C1 segment of cervical spinal cord (tissue), 14 donors: ENCODE measurements around the gene TDRD9.
A peak's percentile ranks its signal among the peaks of the same experiment; 100 is the strongest.

ENCODE experiments used
- DNase-seq, 14 donors: peaks; one replicate each; lab custom pipeline; 2025; lab: John Stamatoyannopoulos, UW

The TDRD9 gene

DNA sequence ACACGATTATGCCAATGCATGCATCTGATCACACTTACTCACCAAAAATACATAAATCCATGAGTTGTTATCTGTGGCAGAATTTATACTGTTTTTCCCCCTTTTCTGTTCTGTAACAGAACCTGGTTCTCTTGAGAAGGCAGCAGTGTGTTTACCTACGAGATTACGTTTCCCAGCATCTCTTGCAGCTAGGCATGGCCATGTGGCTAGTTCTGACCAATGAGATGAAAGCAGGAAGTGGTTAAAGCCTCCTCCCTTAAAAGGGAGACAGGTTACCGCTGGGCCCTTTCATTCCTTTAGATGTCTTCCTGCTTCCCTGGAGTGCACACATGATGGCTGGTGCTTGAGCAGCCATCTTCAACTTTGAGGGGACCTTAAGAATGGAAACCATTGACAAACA is 145.5 kb downstream of the TDRD9 start:
- DNase-seq, result no peak

- DNase-seq, result no peak
Observed at GRCh38 chr14:104075530-104076151, 147.4 kb downstream of the TDRD9 start.

DNA sequence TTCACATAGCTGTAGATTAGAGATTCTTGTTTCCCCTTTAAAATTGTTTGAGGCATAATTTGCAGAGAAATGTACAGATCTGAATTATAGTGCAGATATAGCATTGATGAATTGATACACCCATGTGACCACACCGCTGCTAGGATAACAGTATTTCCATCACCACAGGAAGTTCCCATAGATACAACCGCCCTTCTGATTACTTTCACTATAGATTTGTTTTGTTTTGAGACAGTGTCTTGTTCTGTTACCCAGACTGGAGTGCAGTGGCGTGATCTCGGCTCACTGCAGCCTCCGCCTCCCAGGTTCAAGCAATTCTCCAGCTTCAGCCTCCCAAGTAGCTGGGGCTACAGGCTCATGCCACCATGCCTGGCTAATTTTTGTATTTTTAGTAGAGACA is 148.5 kb downstream of the TDRD9 start:
- DNase-seq, result no peak

DNA sequence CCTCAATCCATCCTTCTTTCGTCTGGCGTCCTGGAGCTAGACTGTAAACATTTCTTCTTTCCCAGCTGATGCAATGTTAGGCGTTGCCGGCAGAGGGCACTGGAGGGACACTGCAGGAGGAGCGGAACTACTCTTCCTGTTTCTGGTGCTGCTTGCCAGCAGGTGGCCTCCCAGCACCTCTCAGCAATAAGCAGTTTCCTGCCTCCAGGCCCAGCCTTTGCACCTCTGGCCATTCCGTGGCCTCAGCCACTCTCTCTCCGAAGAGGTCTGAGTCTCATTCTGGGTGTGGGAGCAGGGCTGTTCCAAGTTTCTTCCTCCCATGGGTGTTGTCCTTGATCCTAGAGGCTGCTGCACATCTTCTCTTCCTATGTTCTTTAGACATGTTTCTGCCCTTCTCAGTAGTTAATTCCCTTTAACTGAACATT is 149.8 kb downstream of the TDRD9 start:
- DNase-seq, result peak in 12 of 14 donors; percentile 30 to 78 (median 50)

- no peak for DNase-seq
Observed at GRCh38 chr14:104080376-104081260, 152.4 kb downstream of the TDRD9 start.

DNA sequence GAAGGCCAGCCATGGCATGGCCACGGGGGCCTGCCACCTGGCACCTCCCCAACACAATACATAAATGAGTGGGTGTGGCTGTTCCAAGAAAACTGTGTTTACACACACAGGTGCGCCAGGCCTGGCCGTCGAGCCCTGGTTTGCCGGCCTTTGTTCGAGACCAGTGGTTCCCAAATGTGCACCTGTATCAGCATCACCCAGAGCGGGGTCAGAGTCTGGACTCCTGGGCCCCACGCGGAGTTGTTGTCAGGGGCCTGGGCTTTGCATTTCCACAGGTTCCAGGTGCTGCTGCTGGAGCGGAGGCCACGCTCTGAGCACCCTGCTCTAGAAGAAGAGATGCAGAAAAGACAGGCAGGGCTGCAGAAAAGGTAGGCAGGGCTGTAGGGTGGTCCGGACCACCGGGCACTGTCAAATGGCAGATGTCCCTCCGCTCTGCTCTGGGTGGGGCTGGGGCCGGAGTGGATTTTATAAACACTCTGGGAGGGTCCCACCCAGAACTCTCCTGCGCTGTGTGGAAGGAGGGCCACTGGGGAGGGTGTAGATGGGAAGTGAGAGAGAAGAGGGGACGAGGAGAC is 153.1 kb downstream of the TDRD9 start:
- no peak for DNase-seq

DNA sequence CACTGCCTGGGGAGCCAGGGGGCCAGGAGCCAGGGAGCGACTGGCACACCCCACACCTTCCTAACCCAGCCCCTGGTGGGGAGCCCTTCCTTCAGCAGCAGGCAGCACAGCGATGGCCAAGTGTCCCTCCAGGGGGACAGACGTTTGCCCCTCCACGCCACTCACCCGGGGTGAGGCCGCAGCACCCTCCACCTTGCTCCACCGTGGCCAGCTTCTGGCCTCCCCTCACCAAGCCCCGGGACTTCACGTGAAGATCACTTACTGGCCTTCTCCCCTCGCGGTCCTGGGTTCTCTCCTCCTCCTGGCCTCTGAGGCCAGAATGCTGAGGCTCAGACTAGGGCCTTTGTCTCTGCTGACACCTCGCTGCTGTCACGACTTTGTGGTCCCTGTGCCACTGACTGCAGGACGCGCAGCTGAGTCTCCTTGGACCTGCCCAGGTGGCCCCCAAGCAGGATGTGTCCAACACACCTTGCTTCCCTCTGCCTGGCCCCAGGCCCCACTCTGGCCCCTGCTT is 153.8 kb downstream of the TDRD9 start:
- DNase-seq, result no peak

DNA sequence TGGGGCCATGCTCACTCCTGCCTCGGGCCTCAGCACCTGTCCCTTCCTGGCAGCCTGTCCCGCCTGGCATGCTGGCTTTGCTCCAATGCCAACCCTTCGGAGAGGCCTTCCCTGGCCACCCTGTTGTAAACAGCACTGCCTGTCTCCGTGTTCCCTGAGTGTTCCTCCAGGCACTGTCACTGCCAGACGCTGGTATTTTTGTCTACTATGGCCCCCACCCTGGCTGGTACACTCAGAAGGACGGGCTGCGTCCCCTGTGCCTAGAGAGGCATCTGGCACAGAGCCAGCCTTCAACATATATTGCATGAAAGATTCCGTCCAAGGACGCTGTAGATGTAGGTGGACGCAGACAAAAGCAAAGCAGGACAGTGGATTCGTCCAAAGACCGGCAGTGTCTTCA is 154.6 kb downstream of the TDRD9 start:
- DNase-seq, result no peak

DNA sequence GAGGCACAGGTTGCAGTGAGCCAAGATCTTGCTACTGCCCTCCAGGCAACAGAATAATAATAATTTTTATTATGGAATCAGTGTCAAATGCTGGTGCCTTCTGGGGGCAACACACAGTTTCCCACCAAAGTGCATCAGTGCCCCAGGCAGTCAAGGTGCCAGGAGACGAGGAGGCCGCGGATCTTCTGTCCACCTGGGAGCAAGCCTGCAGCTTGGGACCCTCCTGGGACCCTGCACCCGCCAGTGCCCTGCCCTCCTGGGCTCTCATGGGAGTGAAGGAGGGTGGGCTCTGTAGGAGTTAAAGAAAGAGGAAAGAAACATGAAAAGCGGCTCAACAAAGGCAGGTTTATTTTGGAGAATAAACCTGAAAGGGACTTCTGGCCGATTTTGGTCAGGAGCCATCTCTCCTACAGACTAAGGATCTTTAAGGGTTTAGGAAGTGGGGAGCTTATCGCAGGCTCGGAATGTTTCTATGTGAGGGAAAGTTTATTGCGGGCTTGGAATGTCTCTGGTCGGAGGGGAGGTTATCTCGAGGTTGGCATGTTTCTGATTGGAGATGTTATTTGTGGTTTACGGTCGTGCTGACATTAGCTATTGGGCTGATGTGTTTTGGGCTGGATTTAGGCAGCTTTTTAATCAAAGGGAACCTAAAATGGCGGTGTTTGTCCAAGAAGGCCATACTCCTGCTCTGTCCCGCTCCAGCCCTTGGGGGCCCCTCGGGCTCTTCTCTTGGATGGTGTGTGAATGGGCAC is 156.2 kb downstream of the TDRD9 start:
- DNase-seq, result no peak

- no peak for DNase-seq
Observed at GRCh38 chr14:104085032-104085888, 157.0 kb downstream of the TDRD9 start, which contains the start of gene ASPG. Gene ASPG (plus strand): TSS chr14:104085700. CDS start chr14:104085771, 71 bp downstream.

GRCh38 chr14:104085889-104086201 is 157.6 kb downstream of the TDRD9 start:
- no peak for DNase-seq

DNA sequence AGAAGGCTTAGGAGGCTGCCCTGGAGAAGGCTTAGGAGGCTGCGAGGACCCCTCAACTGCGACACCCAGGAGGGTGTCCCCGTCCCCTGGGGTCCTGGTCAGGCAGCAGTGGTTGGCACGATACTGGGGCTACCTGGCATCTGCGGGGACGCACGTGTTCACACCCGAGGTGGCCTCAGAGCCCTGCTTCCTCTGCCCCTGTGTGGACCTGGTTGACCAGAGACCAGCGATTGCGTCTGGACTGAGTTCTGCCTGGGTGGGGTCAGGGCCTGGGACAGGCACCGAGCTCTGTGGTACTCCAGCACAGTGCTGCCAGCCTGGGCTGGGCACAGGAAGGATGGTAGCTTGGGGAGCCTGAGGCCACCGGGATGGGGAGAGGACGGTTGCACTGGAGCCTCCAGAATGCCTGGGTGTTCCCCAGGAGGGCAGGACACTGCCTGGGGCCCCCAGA is 158.0 kb downstream of the TDRD9 start:
- no peak for DNase-seq

GRCh38 chr14:104086661-104087461 is 158.6 kb downstream of the TDRD9 start:
- DNase-seq, result no peak

DNA sequence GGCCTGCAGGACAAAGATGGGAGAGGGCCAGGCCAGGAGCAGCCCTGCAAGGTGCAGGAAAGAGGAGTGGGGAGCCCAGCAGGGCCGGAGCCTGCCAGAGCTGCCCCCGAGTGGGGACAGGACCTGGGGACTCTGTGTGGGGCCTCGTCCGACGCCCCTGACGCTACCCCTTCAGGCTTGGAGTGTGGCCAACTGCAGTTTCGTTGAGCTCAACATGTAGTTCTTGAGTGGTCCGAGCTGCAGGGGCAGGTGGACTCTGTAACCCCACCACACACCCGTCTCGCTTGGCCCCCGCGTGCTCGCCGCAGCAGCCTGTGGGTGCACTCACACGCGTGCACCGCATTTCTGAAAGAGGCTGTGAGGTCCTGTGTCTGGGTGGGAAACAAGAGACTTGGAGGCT is 159.2 kb downstream of the TDRD9 start:
- no peak for DNase-seq

DNA sequence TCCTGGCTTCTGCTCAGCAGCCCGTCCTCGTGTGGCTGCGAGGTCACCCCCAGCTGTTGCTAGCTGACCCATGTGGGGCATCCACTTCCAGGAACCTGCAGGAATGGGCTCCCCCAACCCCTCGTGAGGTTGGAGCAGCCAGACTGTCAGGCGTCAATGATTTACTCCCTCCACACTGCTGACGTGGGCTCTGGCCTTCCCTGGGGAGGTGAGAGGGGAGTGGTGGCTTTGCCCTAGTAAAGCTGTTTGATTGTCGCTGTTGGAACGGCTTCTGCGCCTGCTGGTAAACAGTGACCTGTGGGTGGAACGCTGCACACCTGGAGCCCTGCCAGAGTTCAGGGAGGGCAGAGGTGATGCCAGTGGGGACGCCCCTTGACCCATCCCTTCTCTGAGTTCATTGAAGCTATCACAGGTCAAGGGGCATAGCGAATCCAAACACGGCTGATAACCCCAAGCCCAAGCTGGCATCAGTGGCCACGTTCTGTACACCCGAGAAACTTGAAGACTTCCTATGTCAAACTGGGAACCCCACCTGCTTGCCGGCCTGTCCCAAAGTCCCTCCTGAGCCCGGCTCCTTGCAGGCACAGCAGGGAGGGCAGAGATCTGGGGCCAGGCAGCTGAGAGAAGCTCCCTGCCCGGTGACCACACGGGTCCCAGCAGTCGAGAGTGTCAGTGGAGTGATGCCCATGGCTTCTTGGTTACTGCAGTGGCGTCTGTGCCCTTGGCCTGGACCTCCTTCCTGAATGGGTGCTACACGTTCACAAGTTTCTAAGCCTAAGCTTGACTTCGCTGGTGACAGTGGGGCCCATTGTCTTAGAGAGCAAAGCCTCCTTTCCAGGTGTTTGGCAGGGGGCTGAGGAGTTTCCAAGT is 160.0 kb downstream of the TDRD9 start:
- DNase-seq, result no peak

DNA sequence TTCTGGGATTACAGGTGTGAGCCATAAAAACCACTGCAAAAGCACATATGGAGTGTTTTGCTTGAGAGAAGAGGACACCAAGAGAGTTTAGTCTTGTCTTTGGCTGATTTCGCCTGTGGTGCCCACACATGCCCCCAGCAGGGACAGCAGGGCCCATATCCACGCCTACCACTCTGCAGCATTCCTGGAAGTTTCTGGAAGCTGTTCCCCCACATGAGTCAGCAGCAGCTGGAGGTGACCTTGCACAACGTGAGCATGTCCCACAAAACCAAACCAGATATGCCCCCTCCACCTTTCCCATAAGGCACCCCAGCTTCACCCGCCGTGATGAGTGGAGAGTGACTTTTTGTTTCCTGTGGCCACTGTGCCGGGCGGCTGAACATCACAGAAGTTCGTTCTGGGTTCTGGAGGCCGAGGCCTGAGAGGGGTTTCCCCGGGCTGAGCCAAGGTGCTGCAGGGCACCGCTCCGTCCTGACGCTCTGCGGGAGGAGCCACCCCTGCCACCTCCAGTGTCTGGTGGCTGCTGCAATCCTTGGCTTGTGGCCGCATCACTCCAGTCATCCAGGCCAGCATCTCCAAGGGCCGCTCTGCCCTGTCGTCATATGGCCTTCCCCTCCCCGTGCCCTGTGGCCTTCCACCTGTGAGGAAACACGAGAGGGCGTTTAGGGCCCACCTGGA is 162.0 kb downstream of the TDRD9 start:
- no peak for DNase-seq

DNA sequence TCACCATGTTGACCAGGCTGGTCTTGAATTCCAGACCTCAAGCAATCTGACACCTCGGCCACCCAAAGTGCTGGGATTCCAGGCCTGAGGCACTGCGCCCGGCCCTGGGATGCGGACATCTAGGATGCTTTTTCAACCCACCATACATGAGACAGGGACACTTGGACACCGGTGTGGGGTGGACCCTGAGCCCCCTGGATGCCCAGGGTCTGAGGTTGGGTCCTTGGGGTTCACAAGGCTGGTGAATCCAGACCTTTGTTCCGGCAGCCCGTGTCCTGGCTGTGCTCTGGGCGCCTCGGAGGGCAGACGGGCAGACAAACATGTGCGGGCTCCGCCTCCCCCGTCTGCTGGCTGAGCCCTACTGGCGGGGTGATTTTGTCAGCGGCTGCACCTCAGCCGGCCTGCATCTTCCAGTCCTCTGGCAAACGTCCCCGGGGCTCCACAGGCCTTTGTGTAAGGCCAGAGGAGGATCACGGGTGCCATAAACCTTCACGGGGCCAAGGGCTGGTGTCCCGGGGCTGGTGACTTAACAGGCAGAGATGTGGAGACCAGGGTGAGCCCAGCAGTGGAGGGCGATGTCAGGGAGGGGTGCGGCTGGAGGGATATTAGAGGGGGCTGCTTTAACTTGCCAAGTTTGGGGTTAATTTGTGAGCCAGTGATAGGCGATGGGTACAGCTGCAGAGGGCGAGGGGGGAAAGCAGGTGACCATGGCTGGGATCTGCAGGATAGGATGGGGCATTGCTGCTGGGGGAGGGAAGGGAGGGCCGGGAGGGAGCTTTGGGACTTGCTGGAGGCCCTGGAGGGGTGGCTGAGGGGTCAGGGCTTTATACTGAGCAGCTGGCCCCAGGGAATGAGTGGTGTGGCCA is 163.0 kb downstream of the TDRD9 start:
- DNase-seq, result no peak
